Suprapubic skin (tissue), 4 donors: ENCODE measurements around the gene VEPH1.

Experiments used
- EP300 ChIP-seq: sonication (generic); formaldehyde crosslinking; IDR thresholded peaks from one replicate; pipeline ENCODE4 v1.6.1; 2017; ENCODE audit warnings: antibody characterized with exemption
- POLR2A ChIP-seq, 2 donors: fragments of 450-650 bp; IDR thresholded peaks; one replicate each; pipeline ENCODE4 v1.6.1; 2017; ENCODE audit warnings: antibody characterized with exemption in 2 of 2, mild to moderate bottlenecking in 2 of 2, moderate library complexity in 2 of 2
- POLR2AphosphoS5 ChIP-seq, 3 donors: sonication (generic); formaldehyde crosslinking; IDR thresholded peaks; one replicate each; pipeline ENCODE4 v1.6.1; 2017; ENCODE audit warnings: antibody characterized with exemption in 3 of 3
- TF ChIP-seq, protein P1 (sequence below), 2 donors: fragments of 200-600 bp in 1 of 2; fragments of 450-650 bp in 1 of 2; sonication (generic) in 1 of 2; IDR thresholded peaks; one replicate each; pipeline ENCODE4 v1.5.1; 2016 to 2019; ENCODE audit warnings: antibody characterized with exemption in 2 of 2, mild to moderate bottlenecking in 1 of 2, moderate library complexity in 1 of 2

DNA sequence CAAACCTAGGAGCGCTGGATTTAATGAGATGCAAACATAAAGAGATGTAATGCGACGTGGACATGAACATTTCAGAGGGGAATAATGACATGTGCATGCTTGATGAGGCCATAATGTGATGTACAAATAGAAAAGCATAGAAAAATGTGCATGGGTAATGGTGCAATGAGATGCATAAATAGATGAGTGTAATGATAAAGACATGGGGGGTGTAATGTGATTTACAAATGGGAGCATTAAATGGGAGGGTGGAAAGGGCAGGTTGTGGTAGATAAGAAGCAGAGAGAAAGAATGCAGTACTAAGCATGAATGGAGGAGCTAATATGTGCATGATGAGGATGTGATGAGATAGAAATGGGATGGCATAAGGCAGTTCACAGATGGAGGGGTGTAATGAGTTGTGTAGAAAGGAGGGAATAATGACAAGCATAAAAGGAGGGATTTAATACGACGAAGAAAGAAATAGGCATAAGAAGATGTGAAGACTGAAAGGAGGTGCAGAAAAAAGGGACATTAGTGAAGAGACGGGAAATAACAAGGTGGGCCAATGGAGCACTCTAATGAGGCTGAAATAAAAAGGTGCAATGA lies 205.8 kb downstream of the VEPH1 start:
- TF ChIP-seq, protein P1, sequence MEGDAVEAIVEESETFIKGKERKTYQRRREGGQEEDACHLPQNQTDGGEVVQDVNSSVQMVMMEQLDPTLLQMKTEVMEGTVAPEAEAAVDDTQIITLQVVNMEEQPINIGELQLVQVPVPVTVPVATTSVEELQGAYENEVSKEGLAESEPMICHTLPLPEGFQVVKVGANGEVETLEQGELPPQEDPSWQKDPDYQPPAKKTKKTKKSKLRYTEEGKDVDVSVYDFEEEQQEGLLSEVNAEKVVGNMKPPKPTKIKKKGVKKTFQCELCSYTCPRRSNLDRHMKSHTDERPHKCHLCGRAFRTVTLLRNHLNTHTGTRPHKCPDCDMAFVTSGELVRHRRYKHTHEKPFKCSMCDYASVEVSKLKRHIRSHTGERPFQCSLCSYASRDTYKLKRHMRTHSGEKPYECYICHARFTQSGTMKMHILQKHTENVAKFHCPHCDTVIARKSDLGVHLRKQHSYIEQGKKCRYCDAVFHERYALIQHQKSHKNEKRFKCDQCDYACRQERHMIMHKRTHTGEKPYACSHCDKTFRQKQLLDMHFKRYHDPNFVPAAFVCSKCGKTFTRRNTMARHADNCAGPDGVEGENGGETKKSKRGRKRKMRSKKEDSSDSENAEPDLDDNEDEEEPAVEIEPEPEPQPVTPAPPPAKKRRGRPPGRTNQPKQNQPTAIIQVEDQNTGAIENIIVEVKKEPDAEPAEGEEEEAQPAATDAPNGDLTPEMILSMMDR (IDR thresholded peaks at IDR 0.05) = no peak
- no peak for TF ChIP-seq POLR2A (IDR thresholded peaks at IDR 0.05)
- no peak for TF ChIP-seq POLR2AphosphoS5 (IDR thresholded peaks at IDR 0.05)
- TF ChIP-seq EP300 = no peak
